Mammary epithelial cell (primary cell): ENCODE data around the gene CEP72.

Experiments
- CTCF ChIP-seq, 2 donors: IDR thresholded peaks in 1 of 2; conservative IDR thresholded peaks in 1 of 2; 2 replicates each; pipeline ENCODE4 v1.5.1; 2011 to 2012; ENCODE audit warnings: inconsistent platforms in 2 of 2, low read length in 2 of 2, mild to moderate bottlenecking in 2 of 2, control low read depth in 1 of 2, low read depth in 1 of 2; ENCODE audit not compliant: insufficient read depth in 1 of 2; ENCODE audit errors: extremely low read depth in 1 of 2
- EZH2 ChIP-seq: IDR thresholded peaks from 2 replicates; pipeline ENCODE4 v1.6.1; 2012; ENCODE audit warnings: low read length, inconsistent platforms, borderline replicate concordance

GRCh38 chr5:641331-641765 is 29.2 kb downstream of the CEP72 start:
- TF ChIP-seq CTCF (conservative IDR thresholded peaks at IDR 0.05 in 1 of 2, IDR thresholded peaks at IDR 0.05 in 1 of 2; ENCODE audit: extremely low read depth in 1 of 2, insufficient read depth in 1 of 2, low read depth in 1 of 2, low read length in 2 of 2) (no peak), EZH2 (no peak)
